ENCODE measurements around the gene TMEM191B.
"Not testable (repeated sequence)": the region's sequence is repeated elsewhere in the genome, so short reads cannot be mapped to it uniquely, and the experiment has no call there.

TMEM191B gene

GRCh38 chr22:18527752-18528596 lies at the start of gene TMEM191B:
Gene TMEM191B, plus strand, starts transcription at chr22:18527802. Its CDS starts 179 bp downstream, at chr22:18527981.
- DNase-seq = not testable (repeated sequence)

GRCh38 chr22:18496227-18496626 lies 31.4 kb upstream of the TMEM191B start:
- DNase-seq = not testable (repeated sequence)

GRCh38 chr22:18511327-18511726 lies 16.3 kb upstream of the TMEM191B start:
- DNase-seq = not testable (repeated sequence)

- not testable (repeated sequence) for DNase-seq
These were observed 15.2 kb upstream of the TMEM191B start for GRCh38 chr22:18512378-18512777.

- DNase-seq = not testable (repeated sequence)
These were observed 14.1 kb upstream of the TMEM191B start for GRCh38 chr22:18513454-18513853.

- not testable (repeated sequence) for DNase-seq
These were observed 9.5 kb upstream of the TMEM191B start, which contains the start of gene GGTLC3 for GRCh38 chr22:18518061-18518460. Gene GGTLC3, minus strand, starts transcription at chr22:18518161. Its CDS starts 264 bp downstream, at chr22:18517897.

GRCh38 chr22:18522762-18523161 lies 4.8 kb upstream of the TMEM191B start:
- DNase-seq = not testable (repeated sequence)

- DNase-seq = not testable (repeated sequence)
These were observed 4.3 kb upstream of the TMEM191B start for GRCh38 chr22:18523328-18523727.

GRCh38 chr22:18528597-18529415 lies 1.2 kb downstream of the TMEM191B start:
- DNase-seq = not testable (repeated sequence)

GRCh38 chr22:18529416-18530145 lies 2.0 kb downstream of the TMEM191B start:
- not testable (repeated sequence) for DNase-seq

- DNase-seq = not testable (repeated sequence)
These were observed 6.0 kb downstream of the TMEM191B start for GRCh38 chr22:18533633-18534032.

- not testable (repeated sequence) for DNase-seq
These were observed 6.7 kb downstream of the TMEM191B start for GRCh38 chr22:18534315-18534714.

- not testable (repeated sequence) for DNase-seq
These were observed 12.4 kb downstream of the TMEM191B start for GRCh38 chr22:18539994-18540393.

- not testable (repeated sequence) for DNase-seq
These were observed 15.8 kb downstream of the TMEM191B start for GRCh38 chr22:18543400-18543799.

GRCh38 chr22:18544615-18545014 lies 17.0 kb downstream of the TMEM191B start:
- DNase-seq = not testable (repeated sequence)

- DNase-seq = not testable (repeated sequence)
These were observed 22.0 kb downstream of the TMEM191B start for GRCh38 chr22:18549458-18550179.

GRCh38 chr22:18551046-18551445 lies 23.4 kb downstream of the TMEM191B start:
- not testable (repeated sequence) for DNase-seq

GRCh38 chr22:18552839-18553597 lies 25.4 kb downstream of the TMEM191B start:
- not testable (repeated sequence) for DNase-seq

GRCh38 chr22:18554280-18555256 lies 27.0 kb downstream of the TMEM191B start:
- DNase-seq = not testable (repeated sequence)

- not testable (repeated sequence) for DNase-seq
These were observed 30.9 kb downstream of the TMEM191B start for GRCh38 chr22:18558516-18558915.

All from NCI-H510A (cell line).